MCF 10A (cell line): ENCODE data around the gene ZSWIM4. TPM values are rescaled to one million over a fixed set of nuclear protein-coding genes. Genes with fewer than 3 reads are reported as not detected.

Experiments used
- BruUV-seq: library from RNA; stranded (reverse); fragments of 400-500 nt; replicated peaks from 2 replicates; lab custom pipeline; 2021; lab: Mats Ljungman, UMichigan
- CTCF ChIA-PET: fragments of 300-600 bp; sonication (Branson Sonifier 250); formaldehyde crosslinking; extraction: SDS; loops from one replicate; lab custom pipeline; 2021; ENCODE audit warnings: antibody characterized with exemption, inconsistent platforms; lab: Yijun Ruan, JAX
- POLR2A ChIA-PET: fragments of 300-600, 350-650 bp; sonication (Branson Sonifier 250); formaldehyde crosslinking; extraction: SDS; loops from one replicate; lab custom pipeline; 2020; ENCODE audit warnings: antibody characterized with exemption, inconsistent platforms; lab: Yijun Ruan, JAX
- DNase-seq: peaks from one replicate; pipeline ENCODE4 v3.0.0-alpha.2; 2018; ENCODE audit not compliant: unreplicated experiment
- H3K27ac Mint-ChIP-seq: one replicate; pipeline ENCODE4 v1.8.0; 2022; ENCODE audit warnings: mild to moderate bottlenecking, low read depth, mixed read lengths; ENCODE audit not compliant: unreplicated experiment
- H3K27me3 Mint-ChIP-seq: one replicate; pipeline ENCODE4 v1.8.0; 2022; ENCODE audit warnings: mixed read lengths; ENCODE audit not compliant: insufficient read depth, unreplicated experiment
- H3K36me3 Mint-ChIP-seq: one replicate; pipeline ENCODE4 v1.8.0; 2022; ENCODE audit warnings: mild to moderate bottlenecking, moderate library complexity, mixed read lengths; ENCODE audit not compliant: insufficient read depth, unreplicated experiment
- H3K4me1 Mint-ChIP-seq: one replicate; pipeline ENCODE4 v1.8.0; 2022; ENCODE audit warnings: mixed read lengths; ENCODE audit not compliant: insufficient read depth, unreplicated experiment
- H3K4me3 Mint-ChIP-seq: one replicate; pipeline ENCODE4 v1.8.0; 2022; ENCODE audit warnings: mild to moderate bottlenecking, moderate library complexity, mixed read lengths; ENCODE audit not compliant: unreplicated experiment
- H3K9me3 Mint-ChIP-seq: one replicate; pipeline ENCODE4 v1.8.0; 2022; ENCODE audit warnings: mixed read lengths; ENCODE audit not compliant: unreplicated experiment
- CTCF ChIP-seq: fragments of 200-600 bp; IDR thresholded peaks from one replicate; pipeline ENCODE4 v1.8.0; 2022; ENCODE audit warnings: antibody characterized with exemption, mild to moderate bottlenecking; ENCODE audit not compliant: unreplicated experiment
- intact Hi-C: fragments of 100-400 bp; cut with micrococcal nuclease; formaldehyde crosslinking; loops from 2 replicates; pipeline ENCODE4 v1.14.1; 2022
- total RNA-seq: library from RNA; stranded (reverse); gene quantifications from 2 replicates; pipeline ENCODE4 v1.2.3, GENCODE V29; 2022

The ZSWIM4 gene
- total RNA-seq, 1 experiment from 2014 or later, result 9.4 TPM

- peaks cover 29% of the 10 kb centered on the region for H3K4me1 Mint-ChIP-seq
- no peaks in the 10 kb centered on the region for H3K27me3 Mint-ChIP-seq
- BruUV-seq, result no TSS peak
- intact Hi-C loops, result no loop called here
- H3K4me3 Mint-ChIP-seq, result no peak overlapping the region
- no peak for TF ChIP-seq CTCF
- no peaks in the 10 kb centered on the region for H3K9me3 Mint-ChIP-seq
- DNase-seq, result no peak
- ChIA-PET CTCF (no interaction called here), POLR2A (interaction anchor here (0.7 to 14.8 kb wide), 6 partner anchors 11 to 696 kb away, joined by 3 to 265 read pairs (median 12); partner anchors contain the start of gene ZSWIM4)
- peaks cover 24% of the 10 kb centered on the region for H3K36me3 Mint-ChIP-seq
- H3K27ac Mint-ChIP-seq, result peak overlapping the region; percentile 100
Observed at GRCh38 chr19:13848340-13848677, 53.1 kb downstream of the ZSWIM4 start.

- POLR2A ChIA-PET, result interaction anchor here (2.2 to 14.8 kb wide), 5 partner anchors 10 to 53 kb away, joined by 9 to 265 read pairs (median 20); partner anchors contain the start of gene ZSWIM4
- no peaks in the 10 kb centered on the region for H3K27me3 Mint-ChIP-seq
- DNase-seq, result no peak
- H3K27ac Mint-ChIP-seq, result peak overlapping the region; percentile 100
- BruUV-seq, result no TSS peak
- CTCF ChIA-PET, result no interaction called here
- H3K9me3 Mint-ChIP-seq, result no peaks in the 10 kb centered on the region
- intact Hi-C loops, result no loop called here
- H3K36me3 Mint-ChIP-seq, result peaks cover 18% of the 10 kb centered on the region
- peaks cover 24% of the 10 kb centered on the region for H3K4me1 Mint-ChIP-seq
- peak overlapping the region; percentile 45 for H3K4me3 Mint-ChIP-seq
- TF ChIP-seq CTCF, result no peak
Observed at GRCh38 chr19:13848798-13849676, 53.8 kb downstream of the ZSWIM4 start.

GRCh38 chr19:13849991-13850909 lies 55.0 kb downstream of the ZSWIM4 start:
- ChIA-PET POLR2A (interaction anchor here (0.6 to 14.8 kb wide), 11 partner anchors 9 to 667 kb away, joined by 3 to 265 read pairs (median 5); partner anchors contain the start of genes C19orf53 and ZSWIM4), CTCF (interaction anchor here (0.7 to 1.3 kb wide), 3 partner anchors 12 to 77 kb away, joined by 3 to 4 read pairs (median 4); no protein-coding TSS in a partner anchor)
- H3K27me3 Mint-ChIP-seq, result no peaks in the 10 kb centered on the region
- H3K4me1 Mint-ChIP-seq, result peaks cover 16% of the 10 kb centered on the region
- H3K9me3 Mint-ChIP-seq, result no peaks in the 10 kb centered on the region
- peak; percentile 74 for DNase-seq
- BruUV-seq, result TSS peak; percentile 33
- TF ChIP-seq CTCF, result no peak
- peak overlapping the region; percentile 100 for H3K27ac Mint-ChIP-seq
- peaks cover 18% of the 10 kb centered on the region for H3K36me3 Mint-ChIP-seq
- H3K4me3 Mint-ChIP-seq, result peak overlapping the region; percentile 65
- intact Hi-C loops, result no loop called here
